ENCODE measurements around the gene DDA1. TPM values are rescaled to one million over a fixed set of nuclear protein-coding genes. Genes with fewer than 3 reads are reported as not detected.

Gene DDA1
- total RNA-seq, 1 donor from 2014 or later = 21.9 TPM

GRCh38 chr19:17330262-17331044 lies 21.1 kb downstream of the DDA1 start:
- no peak overlapping the region for H3K4me3 ChIP-seq
- no peak overlapping the region for H3K27ac ChIP-seq
- H4K20me1 ChIP-seq (ENCODE audit: low read depth) = peaks cover 8% of the 10 kb centered on the region
- no peak overlapping the region for H3K4me2 ChIP-seq
- H3K9ac ChIP-seq = no peak overlapping the region
- peaks cover 18% of the 10 kb centered on the region for H3K4me1 ChIP-seq
- Mint-ChIP-seq H3K27me3 (ENCODE audit: insufficient read depth, low read depth) (peaks cover 9% of the 10 kb centered on the region), H3K9me3 (no peaks in the 10 kb centered on the region), H3K4me3 (peak overlapping the region; percentile 60), H3K4me1 (peaks cover 22% of the 10 kb centered on the region), H3K27ac (no peak overlapping the region), H3K36me3 (peaks cover 16% of the 10 kb centered on the region)
- H3K36me3 ChIP-seq = no peaks in the 10 kb centered on the region
- H3K79me2 ChIP-seq (ENCODE audit: low read depth) = peaks cover 5% of the 10 kb centered on the region
- TF ChIP-seq EZH2phosphoT487 (IDR thresholded peaks at IDR 0.05) (no peak), EZH2 (IDR thresholded peaks at IDR 0.05) (no peak), CTCF (IDR thresholded peaks at IDR 0.05) (no peak)
- peaks cover 71% of the 10 kb centered on the region for H3F3A ChIP-seq (ENCODE audit: low read depth)
- H2AFZ ChIP-seq (replicated peaks) = no peak overlapping the region
- H3K9me3 ChIP-seq (ENCODE audit: low read depth) = no peaks in the 10 kb centered on the region
- H3K27me3 ChIP-seq = peaks cover 17% of the 10 kb centered on the region
- DNase-seq (ENCODE audit: low spot score) = no peak

GRCh38 chr19:17331045-17331558 lies 21.7 kb downstream of the DDA1 start:
- TF ChIP-seq CTCF (IDR thresholded peaks at IDR 0.05) (no peak), EZH2phosphoT487 (IDR thresholded peaks at IDR 0.05) (no peak), EZH2 (IDR thresholded peaks at IDR 0.05) (no peak)
- H3K9me3 ChIP-seq (ENCODE audit: low read depth) = no peaks in the 10 kb centered on the region
- H3K27me3 Mint-ChIP-seq (ENCODE audit: insufficient read depth, low read depth) = peaks cover 9% of the 10 kb centered on the region
- peaks cover 17% of the 10 kb centered on the region for H3K27me3 ChIP-seq
- DNase-seq (ENCODE audit: low spot score) = no peak
- H3K27ac Mint-ChIP-seq = no peak overlapping the region
- H3K4me2 ChIP-seq = no peak overlapping the region
- H2AFZ ChIP-seq (replicated peaks) = no peak overlapping the region
- H3K9me3 Mint-ChIP-seq = no peaks in the 10 kb centered on the region
- H4K20me1 ChIP-seq (ENCODE audit: low read depth) = peaks cover 8% of the 10 kb centered on the region
- H3K79me2 ChIP-seq (ENCODE audit: low read depth) = peaks cover 5% of the 10 kb centered on the region
- H3K36me3 ChIP-seq = no peaks in the 10 kb centered on the region
- H3F3A ChIP-seq (ENCODE audit: low read depth) = peaks cover 69% of the 10 kb centered on the region
- H3K4me1 Mint-ChIP-seq = peaks cover 22% of the 10 kb centered on the region
- H3K9ac ChIP-seq = no peak overlapping the region
- no peak overlapping the region for H3K4me3 ChIP-seq
- H3K4me1 ChIP-seq = peaks cover 17% of the 10 kb centered on the region
- peaks cover 16% of the 10 kb centered on the region for H3K36me3 Mint-ChIP-seq
- H3K4me3 Mint-ChIP-seq = no peak overlapping the region
- H3K27ac ChIP-seq = no peak overlapping the region

GRCh38 chr19:17332360-17332676 lies 23.0 kb downstream of the DDA1 start:
- Histone ChIP-seq H3K4me3 (no peak overlapping the region), H3K9ac (no peak overlapping the region), H3K27me3 (peaks cover 17% of the 10 kb centered on the region), H3K36me3 (no peaks in the 10 kb centered on the region), H4K20me1 (ENCODE audit: low read depth) (peaks cover 8% of the 10 kb centered on the region), H3F3A (ENCODE audit: low read depth) (peaks cover 67% of the 10 kb centered on the region), H2AFZ (replicated peaks) (no peak overlapping the region), H3K9me3 (ENCODE audit: low read depth) (no peaks in the 10 kb centered on the region), H3K4me1 (peaks cover 5% of the 10 kb centered on the region), H3K4me2 (no peak overlapping the region), H3K79me2 (ENCODE audit: low read depth) (peaks cover 5% of the 10 kb centered on the region), H3K27ac (no peak overlapping the region)
- peaks cover 9% of the 10 kb centered on the region for H3K27me3 Mint-ChIP-seq (ENCODE audit: insufficient read depth, low read depth)
- H3K27ac Mint-ChIP-seq = no peak overlapping the region
- DNase-seq (ENCODE audit: low spot score) = no peak
- no peaks in the 10 kb centered on the region for H3K9me3 Mint-ChIP-seq
- peaks cover 16% of the 10 kb centered on the region for H3K36me3 Mint-ChIP-seq
- H3K4me3 Mint-ChIP-seq = peak overlapping the region; percentile 83
- no peak for TF ChIP-seq EZH2phosphoT487 (IDR thresholded peaks at IDR 0.05)
- no peak for TF ChIP-seq CTCF (IDR thresholded peaks at IDR 0.05)
- TF ChIP-seq EZH2 (IDR thresholded peaks at IDR 0.05) = no peak
- H3K4me1 Mint-ChIP-seq = peaks cover 24% of the 10 kb centered on the region
